NCI-H1092 (cell line): ENCODE results near the gene SERPINB4.
"Not testable (repeated sequence)": the region's sequence is repeated elsewhere in the genome, so short reads cannot be mapped to it uniquely, and the experiment has no call there.

Experiments used
- DNase-seq: peaks from one replicate; lab custom pipeline; 2025; lab: John Stamatoyannopoulos, UW

The SERPINB4 gene

DNA sequence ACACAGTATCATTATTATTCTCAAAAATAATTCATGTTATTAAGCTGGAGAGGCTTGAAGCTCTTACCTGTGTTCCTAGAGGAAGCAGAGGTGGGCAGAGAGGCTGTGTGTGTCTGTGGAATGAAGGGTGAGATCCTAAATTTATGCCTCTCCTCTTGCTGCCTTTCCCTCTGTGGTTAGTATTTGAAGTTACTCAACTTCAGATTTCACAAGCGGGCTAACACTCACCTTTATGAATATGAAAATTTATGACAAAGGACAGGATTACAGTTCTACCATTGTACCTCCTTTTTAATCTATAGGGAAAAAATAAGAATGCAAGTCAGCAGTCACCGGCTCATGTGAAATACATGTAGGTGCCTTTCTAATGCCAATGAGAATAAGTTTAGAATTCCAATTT, at the start of gene SERPINB4:
Gene SERPINB4 (minus strand): TSS at position 115 of the 400 bp plus-strand sequence. CDS start 679 bp downstream, outside the sequence.
- DNase-seq, result not testable (repeated sequence)

DNA sequence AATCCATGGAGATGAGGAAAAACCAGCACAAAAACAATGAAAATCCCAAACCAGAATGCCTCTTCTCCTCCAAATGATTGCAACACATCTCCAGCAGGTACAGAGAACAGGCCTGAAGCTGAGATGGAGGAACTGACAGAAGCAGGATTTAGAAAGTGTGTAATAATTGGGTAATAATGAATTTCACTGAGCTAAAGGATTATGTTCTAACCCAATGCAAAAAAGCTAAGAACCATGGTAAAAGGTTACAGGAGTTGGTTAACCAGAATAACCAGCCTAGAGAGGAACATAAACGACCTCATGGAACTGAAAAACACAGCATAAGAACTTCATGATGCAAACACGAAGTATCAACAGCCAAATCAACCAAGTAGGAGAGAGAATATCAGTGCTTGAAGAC, 45.0 kb upstream of the SERPINB4 start:
- DNase-seq, result no peak

DNA sequence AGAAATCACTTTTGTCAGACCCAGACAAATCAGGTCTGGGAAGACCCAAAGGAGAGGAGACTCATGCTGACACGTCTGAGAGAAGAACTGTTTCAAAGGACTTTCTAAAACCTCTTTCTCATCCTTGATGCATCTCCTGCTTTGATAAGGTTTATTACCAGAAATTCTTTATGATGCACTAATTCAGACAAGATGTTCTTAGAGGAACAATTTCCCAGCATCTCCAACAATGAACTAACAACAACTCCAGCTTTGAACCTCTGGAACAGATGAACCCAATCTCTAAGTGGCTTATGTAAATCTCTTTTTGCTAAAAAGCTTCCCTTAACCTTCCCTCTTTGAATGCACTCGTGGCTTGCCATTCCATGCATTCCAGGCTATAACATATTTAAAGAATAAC, 42.8 kb upstream of the SERPINB4 start:
- DNase-seq, result no peak

DNA sequence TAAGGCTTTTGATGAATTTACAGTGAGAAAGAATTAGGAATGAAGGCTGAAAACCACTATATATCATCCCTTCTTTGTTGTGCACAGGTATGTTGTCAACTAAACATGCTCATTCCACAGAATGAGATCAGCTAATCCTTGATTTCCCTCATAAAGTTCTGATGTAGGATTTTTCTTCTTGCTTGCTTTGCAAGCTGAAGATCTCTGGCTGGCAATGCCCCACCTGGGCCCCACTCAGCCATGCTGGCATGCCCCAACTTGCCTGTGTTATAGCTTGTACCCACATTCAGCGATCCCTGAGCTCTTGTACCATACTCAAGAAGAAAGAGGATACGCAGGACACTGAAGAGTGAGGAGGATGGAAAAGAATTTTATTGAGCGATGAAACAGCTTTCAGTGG, 40.7 kb upstream of the SERPINB4 start:
- no peak for DNase-seq

DNA sequence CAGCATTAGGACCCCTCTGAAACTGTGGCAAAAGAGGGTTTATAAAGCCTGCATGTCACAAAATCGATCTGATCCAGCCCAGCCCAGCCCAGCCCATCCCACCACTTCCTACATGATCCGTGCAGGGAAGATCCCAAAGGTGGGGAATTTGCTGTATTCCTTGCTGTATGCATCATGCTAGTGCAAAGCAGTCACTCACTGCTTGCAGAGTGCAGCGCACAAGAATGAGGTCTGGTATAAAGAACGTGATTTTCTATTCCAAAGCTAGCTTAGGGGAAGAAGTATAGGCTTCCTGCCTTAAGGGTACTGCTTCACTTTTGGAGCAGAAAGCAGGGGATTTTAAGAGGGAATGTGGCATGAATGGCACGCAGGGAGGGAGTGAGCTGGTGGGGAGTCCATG, 39.8 kb upstream of the SERPINB4 start:
- no peak for DNase-seq

DNA sequence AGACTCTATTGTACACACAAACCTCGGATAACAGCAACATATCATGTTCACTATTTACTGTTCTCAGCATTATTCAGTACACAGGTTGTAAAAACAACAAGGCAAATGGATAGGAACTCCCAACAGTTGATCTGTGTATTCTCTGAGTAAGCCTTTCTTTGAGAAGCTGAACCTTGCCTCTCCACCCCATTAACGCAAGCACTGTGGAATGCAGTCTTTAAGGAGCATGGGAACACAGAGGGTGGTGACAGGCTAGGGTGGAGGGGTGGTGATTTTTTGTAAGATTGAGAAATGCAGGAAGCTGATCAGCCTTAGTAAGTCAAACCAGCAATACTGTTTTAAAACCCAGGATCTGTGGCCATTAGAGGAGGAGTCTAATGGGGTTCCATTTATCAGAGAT, 39.1 kb upstream of the SERPINB4 start:
- DNase-seq, result no peak

DNA sequence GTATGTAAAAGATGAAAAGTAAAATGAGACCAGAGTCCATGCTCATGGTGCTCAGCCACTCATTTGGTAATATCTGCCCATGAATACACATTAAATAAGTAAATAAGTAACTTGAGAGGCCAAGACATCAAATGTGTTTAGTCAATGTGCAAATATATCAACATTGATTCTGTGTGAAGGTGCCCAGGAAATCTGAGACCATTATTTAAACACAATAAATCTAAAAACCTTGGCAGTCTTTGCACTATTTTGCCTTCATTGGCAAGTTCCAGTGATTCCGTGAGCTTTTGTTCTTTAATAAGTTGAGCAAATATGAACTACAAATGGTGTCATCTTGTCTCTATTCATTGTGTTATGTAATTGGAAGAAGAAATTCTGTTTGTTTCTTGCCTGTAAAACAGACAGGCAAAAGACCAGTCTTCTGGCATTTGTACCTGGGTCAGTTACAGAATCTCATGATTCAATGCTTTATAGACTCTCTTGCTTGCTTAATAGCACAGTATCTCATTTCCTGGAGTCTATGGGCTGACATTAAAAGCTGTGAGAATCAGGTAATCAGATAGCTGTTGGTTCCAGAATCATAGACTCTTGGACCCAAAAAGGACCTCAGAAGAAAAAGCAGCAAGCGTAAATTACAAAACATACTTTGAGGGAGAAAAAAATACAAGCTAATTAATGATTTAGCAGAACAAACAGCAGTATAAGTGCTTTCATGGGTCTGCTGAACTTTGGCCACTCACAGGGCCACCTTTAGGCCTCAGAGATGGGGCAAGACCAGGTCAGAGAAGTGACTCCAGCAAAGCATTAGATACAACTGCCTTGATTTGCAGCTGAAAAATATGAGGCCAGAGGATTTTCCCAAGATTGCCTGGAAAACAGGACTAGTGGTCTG, 37.6 kb upstream of the SERPINB4 start:
- DNase-seq, result peak; percentile 41

DNA sequence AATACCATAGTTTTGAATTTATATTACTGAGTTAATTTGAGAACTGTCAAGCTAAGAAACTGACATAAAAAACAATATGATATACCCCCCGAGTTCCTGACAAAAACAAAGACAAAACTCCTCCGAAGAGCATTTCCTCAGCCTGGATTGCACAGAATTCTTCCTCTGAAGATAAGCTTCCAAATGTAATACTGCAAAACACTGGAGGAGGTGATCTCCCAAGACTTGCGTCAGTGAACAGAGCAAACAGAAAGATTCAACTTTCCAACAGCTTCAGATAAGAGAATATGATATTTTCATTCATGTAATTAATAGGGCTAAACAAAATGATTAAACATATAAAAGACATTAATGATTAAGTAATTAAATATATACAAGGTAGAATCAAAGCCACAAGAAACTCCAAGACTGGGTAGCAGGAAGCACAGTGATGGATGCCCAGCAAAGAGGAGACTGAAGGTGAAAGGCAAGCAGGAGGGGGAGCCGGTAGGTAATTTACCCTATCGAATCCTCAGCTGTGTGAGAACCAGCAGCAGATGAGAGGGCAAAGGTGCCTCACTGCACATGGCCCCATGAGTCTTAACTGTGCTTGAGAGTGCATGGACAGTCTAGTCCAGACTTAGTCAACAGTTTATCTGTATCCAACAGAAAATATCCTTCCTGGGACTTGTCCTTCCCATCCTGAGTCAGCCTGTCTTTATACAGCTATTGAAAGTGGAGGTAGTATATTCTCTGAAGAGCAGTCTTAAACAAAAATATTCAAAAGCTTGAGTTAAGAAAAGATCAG, 36.0 kb upstream of the SERPINB4 start:
- no peak for DNase-seq

DNA sequence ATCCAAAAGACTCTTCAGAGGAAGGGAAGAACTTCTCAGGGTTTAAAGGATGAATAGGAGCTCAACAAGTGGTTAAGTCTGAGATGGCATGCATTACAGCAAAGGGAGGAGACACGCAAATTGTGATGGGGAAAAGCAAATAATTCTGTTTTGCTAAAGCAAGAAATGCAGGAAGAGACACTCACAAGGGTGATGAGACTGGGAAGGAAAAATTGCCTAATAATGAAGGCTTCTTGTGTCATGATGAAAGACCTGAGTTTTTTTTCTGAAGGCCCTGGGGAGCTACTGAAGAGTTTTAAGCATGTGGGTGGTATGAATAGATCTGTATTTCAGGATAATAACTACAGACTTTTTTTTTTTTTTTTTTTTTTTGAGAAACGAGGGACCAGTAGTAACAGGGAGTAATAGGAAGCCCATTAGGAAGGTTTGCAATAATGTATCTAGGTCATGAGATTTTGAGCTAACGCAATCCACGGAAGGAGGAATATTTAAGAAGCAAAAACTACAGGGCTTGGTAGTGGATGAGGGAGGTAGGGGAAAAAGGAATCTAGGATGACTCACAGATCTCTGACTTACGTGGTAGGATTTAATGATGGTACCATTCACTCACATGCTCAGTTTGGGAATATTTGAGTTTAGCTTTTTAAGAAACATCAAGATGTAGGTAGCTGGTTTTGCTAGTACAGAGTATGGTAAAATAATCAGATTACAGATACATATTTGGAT, 33.6 kb upstream of the SERPINB4 start:
- no peak for DNase-seq

DNA sequence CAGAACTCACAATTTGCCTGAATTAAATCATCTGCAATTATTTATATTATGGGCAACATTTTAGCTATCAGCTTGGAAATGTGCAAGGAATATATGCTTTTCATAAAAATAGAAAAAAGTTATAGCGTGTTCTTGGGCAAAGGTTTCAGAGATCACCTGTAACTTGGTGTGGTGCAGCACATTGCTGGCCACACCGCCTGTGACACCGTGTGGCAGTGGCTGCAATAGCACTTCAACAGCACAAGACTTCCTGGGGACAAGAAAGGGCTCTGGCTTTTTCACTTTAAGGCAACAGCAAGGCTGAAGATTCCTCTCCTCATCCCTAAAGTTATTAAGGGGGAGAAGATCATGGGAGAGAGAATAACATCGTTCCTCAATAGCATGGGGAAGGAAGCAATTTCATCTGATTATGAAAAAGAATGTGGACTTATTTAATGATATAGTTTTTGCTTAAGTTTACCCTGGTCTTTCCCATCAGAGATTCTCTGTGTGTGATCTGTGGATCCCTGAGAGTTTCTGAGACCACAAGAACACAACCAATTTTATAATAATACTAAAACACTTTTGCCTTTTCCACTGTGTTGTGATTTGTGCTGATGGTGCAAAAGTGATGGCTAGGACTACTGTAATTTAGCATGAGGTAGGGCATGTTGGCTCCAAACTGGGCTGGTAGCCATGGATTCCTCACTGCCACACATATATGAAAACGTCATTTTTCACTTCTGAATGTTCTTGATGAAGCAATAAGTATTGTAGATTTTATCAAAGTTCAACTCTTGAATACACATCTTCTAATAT, 32.7 kb upstream of the SERPINB4 start:
- peak; percentile 3 for DNase-seq

DNA sequence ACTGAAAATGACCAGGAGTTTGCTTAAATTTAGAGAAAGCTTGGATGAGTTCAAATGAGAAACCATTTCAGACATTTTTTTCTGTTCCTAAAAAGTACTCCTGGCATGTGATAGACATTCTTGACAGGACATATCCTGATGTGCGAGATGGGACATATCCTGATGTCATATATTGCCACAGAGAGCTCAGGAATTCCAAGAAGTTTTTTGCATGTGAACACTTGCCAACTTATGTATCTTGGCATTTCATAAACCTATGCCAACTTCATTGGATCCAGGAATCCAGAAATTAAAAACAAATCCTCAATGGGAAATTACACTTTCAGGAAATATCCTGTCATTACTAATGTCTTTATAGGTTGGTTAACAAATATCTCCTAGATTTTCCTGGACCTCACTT, 20.5 kb upstream of the SERPINB4 start:
- DNase-seq, result no peak

DNA sequence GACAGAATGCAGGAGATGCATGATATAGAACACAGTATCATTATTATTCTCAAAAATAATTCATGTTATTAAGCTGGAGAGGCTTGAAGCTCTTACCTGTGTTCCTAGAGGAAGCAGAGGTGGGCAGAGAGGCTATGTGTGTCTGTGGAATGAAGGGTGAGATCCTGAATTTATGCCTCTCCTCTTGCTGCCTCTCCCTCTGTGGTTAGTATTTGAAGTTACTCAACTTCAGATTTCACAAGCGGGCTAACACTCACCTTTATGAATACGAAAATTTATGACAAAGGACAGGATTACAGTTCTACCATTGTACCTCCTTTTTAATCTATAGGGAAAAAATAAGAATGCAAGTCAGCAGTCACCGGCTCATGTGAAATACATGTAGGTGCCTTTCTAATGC, 17.7 kb upstream of the SERPINB4 start, which contains the start of gene SERPINB3:
Gene SERPINB3 (minus strand): TSS at position 144 of the 400 bp plus-strand sequence. CDS start 677 bp downstream, outside the sequence.
- not testable (repeated sequence) for DNase-seq

DNA sequence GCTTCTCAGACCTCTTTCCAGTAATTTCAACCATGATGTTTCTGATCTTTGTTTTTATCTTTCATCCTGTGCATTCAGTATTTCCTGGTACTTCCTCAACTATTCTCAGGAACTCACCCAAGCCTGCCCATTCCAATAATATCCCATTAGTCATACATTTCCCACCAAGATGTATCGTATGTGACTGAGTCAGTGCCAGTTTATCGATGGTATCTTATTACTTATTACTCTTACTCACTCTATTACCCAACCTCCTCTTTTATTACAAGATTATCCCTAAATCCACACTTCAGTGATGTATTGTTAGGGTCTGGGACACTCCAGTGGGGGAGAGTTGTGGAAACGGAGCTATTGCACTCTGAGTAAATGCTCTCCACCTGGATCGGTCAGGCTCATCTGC, 14.9 kb upstream of the SERPINB4 start:
- DNase-seq, result not testable (repeated sequence)

DNA sequence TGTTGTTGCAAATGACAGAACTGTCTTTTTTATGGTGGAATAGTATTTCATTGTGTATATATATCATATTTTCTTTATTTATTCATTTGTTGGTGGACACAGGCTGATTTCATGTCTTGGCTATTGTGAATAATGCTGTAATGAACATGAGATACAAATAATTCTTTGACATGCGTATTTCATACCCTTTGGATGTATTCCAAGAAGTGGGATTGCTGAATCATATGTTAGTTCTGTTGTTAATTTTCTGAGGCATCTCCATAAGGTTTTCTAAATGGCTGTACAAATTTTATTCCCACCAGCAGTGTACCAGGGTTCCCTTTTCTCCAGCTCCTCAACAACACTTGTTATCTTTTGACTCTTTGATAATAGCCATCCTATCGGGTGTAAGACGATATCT, 6.2 kb upstream of the SERPINB4 start:
- DNase-seq, result not testable (repeated sequence)

DNA sequence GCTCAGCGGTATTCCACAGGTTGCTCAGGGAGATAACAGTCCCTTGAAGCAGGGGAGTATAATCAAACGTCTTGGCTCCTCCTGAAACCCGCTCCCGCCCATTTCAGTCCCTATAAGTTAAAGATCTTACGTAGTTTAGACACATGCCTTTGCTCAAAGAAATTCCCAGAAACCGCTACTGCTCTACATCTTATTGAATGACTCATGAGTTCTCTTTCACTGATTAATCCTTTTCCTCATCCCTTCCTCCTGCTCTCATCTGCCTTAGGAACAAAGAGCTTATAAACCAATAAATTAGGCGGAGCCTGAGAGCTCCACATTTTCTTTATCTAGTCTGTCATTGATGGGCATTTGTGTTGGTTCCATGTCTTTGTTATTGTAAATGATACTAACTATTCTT, 4.2 kb upstream of the SERPINB4 start:
- no peak for DNase-seq

DNA sequence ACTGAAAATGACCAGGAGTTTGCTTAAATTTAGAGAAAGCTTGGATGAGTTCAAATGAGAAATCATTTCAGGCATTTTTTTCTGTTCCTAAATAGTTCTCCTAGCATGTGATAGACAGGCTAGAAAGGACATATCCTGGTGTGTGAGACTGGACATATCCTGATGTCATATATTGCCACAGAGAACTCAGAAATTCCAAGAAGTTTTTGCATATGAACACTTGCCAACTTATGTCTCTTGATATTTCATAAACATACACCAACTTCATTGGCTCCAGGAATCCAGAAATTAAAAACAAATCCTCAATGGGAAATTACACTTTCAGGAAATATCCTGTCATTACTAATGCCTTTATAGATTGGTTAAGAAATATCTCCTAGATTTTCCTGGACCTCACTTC, 2.9 kb upstream of the SERPINB4 start:
- DNase-seq, result no peak

DNA sequence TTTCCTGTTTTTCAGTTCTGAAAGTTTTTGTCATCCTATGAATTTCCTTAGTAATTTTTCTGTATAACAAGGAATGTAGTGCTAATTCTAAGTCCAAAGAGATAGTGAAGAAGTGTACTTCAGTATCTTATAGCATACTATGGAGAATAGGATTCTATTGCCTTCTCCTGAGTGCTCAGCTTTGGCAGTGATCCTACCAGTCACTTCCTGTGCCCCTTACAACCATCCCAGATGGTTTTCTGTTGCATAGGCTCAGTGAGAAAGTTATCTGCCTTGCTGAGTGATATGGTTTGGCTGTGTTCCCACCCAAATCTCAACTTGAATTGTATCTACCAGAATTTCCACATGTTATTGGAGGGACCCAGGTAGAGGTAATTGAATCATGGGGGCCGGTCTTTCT, 638 bp upstream of the SERPINB4 start:
- not testable (repeated sequence) for DNase-seq

DNA sequence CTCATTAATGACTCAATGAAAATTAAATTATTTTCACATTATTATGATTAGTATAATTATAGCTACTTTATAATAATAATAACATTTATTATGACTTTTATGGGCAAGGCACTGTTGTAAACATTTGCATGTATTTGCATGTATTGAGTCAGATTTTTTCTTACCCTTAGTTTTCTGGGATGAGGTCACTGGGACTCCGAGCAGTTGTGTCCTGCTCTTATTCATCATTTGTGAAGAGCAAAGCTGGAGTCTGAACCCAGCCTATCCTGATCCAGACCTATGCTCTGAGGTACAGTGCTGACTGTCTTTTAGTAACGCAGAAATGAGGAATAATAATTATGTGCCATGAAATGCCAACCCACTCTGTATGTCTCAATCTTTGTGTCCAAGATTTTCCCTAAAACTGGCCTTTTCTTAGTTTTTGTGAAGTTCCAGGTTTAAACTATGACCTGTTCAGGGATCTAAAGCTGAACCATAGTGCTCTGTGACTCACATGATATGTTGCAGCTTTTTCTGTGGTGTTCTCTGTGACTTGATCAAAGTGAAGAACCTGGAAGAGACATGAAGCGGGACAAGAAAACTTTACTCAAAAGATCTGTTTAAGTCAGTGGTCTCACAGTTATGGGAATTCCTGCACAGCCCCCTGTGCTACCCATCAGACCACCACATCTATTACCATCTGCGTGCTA, 1.2 kb downstream of the SERPINB4 start:
- DNase-seq, result not testable (repeated sequence)

DNA sequence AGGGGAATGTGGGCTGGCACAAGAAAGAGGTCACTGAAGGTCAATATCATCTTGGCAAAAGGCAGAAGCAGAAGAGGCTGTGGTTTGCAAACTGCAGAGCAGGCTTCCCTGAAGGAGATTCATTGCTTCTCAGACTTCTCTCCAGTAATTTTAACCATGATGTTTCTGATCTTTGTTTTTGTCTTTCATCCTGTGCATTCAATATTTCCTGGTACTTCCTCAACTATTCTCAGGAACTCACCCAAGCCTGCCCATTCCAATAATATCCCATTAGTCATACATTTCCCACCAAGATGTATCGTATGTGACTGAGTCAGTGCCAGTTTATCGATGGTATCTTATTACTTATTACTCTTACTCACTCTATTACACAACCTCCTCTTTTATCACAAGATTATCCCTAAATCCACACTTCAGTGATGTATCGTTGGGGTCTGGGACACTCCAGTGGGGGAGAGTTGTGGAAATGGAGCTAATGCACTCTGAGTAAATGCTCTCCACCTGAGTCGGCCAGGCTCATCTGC, 2.8 kb downstream of the SERPINB4 start:
- DNase-seq, result not testable (repeated sequence)

DNA sequence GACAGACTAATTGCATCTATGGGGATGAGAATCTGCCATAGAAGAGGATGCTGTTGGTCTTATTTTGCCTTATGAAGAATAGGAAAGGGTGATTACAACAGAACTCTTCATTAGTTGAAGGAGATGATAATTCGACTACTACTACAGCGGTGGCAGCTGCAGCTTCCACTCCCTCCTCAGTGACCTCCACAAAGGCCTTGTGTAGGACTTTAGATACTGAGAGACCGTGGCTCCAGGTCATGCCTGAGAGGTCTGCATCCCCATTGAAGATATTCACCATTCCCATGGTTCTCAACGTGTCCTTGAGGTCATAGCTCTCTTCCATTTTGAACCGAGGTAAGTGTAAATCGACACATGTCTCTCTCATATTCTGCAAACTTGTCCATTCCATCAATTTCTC, 6.4 kb downstream of the SERPINB4 start:
- DNase-seq, result no peak

DNA sequence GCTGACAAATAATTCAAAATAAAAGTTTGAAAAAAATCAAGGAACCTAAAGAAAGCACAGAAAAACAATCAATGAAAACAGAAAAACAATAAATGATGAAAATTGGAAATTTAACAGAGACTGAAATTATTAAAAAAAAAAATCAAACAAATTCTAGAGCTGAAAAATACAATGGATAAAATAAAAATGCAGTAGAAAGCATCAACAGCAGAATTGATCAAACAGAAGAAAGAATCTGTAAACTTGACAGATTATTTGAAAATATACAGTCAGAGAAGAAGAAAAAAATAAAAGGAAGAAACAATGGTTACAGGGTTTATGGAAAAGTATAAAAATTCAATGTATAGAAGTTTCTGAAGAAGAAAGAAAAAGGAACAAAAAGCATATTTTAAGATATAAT, 16.2 kb downstream of the SERPINB4 start:
- DNase-seq, result no peak
